Lower leg skin (tissue), 3 donors: ENCODE measurements around the gene GUCY2D.
"Not testable (repeated sequence)": the region's sequence is repeated elsewhere in the genome, so short reads cannot be mapped to it uniquely, and the experiment has no call there.

Experiments used
- POLR2A ChIP-seq, 2 donors: fragments of 450-650 bp; IDR thresholded peaks; one replicate each; pipeline ENCODE4 v1.6.1; 2016 to 2017; ENCODE audit warnings: antibody characterized with exemption in 2 of 2, mild to moderate bottlenecking in 1 of 2, moderate library complexity in 1 of 2
- TF ChIP-seq, protein P1 (sequence below), 3 donors: fragments of 450-650 bp; IDR thresholded peaks; one replicate each; pipeline ENCODE4 v1.5.1; 2016; ENCODE audit warnings: antibody characterized with exemption in 3 of 3, mild to moderate bottlenecking in 3 of 3, moderate library complexity in 2 of 3

GRCh38 chr17:8024161-8024560 is 21.7 kb downstream of the GUCY2D start:
- TF ChIP-seq, protein P1, sequence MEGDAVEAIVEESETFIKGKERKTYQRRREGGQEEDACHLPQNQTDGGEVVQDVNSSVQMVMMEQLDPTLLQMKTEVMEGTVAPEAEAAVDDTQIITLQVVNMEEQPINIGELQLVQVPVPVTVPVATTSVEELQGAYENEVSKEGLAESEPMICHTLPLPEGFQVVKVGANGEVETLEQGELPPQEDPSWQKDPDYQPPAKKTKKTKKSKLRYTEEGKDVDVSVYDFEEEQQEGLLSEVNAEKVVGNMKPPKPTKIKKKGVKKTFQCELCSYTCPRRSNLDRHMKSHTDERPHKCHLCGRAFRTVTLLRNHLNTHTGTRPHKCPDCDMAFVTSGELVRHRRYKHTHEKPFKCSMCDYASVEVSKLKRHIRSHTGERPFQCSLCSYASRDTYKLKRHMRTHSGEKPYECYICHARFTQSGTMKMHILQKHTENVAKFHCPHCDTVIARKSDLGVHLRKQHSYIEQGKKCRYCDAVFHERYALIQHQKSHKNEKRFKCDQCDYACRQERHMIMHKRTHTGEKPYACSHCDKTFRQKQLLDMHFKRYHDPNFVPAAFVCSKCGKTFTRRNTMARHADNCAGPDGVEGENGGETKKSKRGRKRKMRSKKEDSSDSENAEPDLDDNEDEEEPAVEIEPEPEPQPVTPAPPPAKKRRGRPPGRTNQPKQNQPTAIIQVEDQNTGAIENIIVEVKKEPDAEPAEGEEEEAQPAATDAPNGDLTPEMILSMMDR (IDR thresholded peaks at IDR 0.05), result not testable (repeated sequence)
- TF ChIP-seq POLR2A (IDR thresholded peaks at IDR 0.05), result not testable (repeated sequence)
